GM23338 (cell line): ENCODE results near the gene TENM3.

Experiments used
- EZH2 ChIP-seq: fragments of 200-600 bp; sonication (generic); IDR thresholded peaks from one replicate; pipeline ENCODE4 v1.8.0; 2017; ENCODE audit warnings: antibody characterized with exemption, mild to moderate bottlenecking, low read depth; ENCODE audit not compliant: unreplicated experiment
- EZH2phosphoT487 ChIP-seq: fragments of 200-600 bp; sonication (generic); IDR thresholded peaks from one replicate; pipeline ENCODE4 v1.8.1; 2018; ENCODE audit warnings: antibody characterized with exemption; ENCODE audit not compliant: unreplicated experiment
- POLR2AphosphoS5 ChIP-seq: IDR thresholded peaks from 2 replicates; pipeline ENCODE4 v1.6.1; 2016; ENCODE audit warnings: antibody characterized with exemption, low read depth
- TF ChIP-seq, protein P1 (sequence below), 2 experiments: fragments of 200-600 bp in 1 of 2; sonication (generic) in 1 of 2; conservative IDR thresholded peaks; 2 replicates each; pipeline versions ENCODE4 v1.5.1 to v1.6.1; 2016 to 2017; ENCODE audit warnings: antibody characterized with exemption in 2 of 2, low read depth in 2 of 2, mild to moderate bottlenecking in 2 of 2, moderate library complexity in 1 of 2
- TF ChIP-seq, protein P2 (sequence below): IDR thresholded peaks from one replicate; pipeline ENCODE4 v1.6.1; 2018; ENCODE audit warnings: antibody characterized with exemption; ENCODE audit not compliant: unreplicated experiment
- TF ChIP-seq, protein P3 (sequence below): fragments of 250-450 bp; sonication (Bioruptor Pico); IDR thresholded peaks from 2 replicates; pipeline ENCODE4 v1.5.0; 2020; ENCODE audit warnings: mild to moderate bottlenecking, moderate library complexity

DNA sequence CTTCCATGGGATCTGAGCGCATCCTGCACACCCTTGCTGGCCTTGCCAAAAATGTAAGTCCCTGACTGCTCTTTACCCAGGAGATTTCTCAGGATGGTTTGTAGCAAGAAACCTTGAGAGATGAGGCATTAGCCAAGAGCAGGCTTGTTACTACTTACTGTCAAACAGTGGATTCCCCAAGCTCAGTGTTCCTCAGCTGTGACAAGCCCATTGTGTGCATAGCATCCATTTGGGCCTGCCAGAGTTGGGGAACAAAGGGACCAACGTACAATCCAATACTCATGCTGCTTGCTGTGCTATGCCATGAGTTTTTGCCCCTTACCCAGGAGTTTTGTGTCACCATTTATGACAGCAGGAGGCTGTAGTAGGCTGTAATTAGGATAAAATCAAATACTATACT is 267.6 kb downstream of the TENM3 start:
- TF ChIP-seq, protein P1, sequence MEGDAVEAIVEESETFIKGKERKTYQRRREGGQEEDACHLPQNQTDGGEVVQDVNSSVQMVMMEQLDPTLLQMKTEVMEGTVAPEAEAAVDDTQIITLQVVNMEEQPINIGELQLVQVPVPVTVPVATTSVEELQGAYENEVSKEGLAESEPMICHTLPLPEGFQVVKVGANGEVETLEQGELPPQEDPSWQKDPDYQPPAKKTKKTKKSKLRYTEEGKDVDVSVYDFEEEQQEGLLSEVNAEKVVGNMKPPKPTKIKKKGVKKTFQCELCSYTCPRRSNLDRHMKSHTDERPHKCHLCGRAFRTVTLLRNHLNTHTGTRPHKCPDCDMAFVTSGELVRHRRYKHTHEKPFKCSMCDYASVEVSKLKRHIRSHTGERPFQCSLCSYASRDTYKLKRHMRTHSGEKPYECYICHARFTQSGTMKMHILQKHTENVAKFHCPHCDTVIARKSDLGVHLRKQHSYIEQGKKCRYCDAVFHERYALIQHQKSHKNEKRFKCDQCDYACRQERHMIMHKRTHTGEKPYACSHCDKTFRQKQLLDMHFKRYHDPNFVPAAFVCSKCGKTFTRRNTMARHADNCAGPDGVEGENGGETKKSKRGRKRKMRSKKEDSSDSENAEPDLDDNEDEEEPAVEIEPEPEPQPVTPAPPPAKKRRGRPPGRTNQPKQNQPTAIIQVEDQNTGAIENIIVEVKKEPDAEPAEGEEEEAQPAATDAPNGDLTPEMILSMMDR (conservative IDR thresholded peaks at IDR 0.05; ENCODE audit: low read depth in 2 of 2): no peak
- TF ChIP-seq, protein P2, sequence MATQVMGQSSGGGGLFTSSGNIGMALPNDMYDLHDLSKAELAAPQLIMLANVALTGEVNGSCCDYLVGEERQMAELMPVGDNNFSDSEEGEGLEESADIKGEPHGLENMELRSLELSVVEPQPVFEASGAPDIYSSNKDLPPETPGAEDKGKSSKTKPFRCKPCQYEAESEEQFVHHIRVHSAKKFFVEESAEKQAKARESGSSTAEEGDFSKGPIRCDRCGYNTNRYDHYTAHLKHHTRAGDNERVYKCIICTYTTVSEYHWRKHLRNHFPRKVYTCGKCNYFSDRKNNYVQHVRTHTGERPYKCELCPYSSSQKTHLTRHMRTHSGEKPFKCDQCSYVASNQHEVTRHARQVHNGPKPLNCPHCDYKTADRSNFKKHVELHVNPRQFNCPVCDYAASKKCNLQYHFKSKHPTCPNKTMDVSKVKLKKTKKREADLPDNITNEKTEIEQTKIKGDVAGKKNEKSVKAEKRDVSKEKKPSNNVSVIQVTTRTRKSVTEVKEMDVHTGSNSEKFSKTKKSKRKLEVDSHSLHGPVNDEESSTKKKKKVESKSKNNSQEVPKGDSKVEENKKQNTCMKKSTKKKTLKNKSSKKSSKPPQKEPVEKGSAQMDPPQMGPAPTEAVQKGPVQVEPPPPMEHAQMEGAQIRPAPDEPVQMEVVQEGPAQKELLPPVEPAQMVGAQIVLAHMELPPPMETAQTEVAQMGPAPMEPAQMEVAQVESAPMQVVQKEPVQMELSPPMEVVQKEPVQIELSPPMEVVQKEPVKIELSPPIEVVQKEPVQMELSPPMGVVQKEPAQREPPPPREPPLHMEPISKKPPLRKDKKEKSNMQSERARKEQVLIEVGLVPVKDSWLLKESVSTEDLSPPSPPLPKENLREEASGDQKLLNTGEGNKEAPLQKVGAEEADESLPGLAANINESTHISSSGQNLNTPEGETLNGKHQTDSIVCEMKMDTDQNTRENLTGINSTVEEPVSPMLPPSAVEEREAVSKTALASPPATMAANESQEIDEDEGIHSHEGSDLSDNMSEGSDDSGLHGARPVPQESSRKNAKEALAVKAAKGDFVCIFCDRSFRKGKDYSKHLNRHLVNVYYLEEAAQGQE: no peak
- no peak for TF ChIP-seq POLR2AphosphoS5
- no peak for TF ChIP-seq EZH2
- TF ChIP-seq, protein P3, sequence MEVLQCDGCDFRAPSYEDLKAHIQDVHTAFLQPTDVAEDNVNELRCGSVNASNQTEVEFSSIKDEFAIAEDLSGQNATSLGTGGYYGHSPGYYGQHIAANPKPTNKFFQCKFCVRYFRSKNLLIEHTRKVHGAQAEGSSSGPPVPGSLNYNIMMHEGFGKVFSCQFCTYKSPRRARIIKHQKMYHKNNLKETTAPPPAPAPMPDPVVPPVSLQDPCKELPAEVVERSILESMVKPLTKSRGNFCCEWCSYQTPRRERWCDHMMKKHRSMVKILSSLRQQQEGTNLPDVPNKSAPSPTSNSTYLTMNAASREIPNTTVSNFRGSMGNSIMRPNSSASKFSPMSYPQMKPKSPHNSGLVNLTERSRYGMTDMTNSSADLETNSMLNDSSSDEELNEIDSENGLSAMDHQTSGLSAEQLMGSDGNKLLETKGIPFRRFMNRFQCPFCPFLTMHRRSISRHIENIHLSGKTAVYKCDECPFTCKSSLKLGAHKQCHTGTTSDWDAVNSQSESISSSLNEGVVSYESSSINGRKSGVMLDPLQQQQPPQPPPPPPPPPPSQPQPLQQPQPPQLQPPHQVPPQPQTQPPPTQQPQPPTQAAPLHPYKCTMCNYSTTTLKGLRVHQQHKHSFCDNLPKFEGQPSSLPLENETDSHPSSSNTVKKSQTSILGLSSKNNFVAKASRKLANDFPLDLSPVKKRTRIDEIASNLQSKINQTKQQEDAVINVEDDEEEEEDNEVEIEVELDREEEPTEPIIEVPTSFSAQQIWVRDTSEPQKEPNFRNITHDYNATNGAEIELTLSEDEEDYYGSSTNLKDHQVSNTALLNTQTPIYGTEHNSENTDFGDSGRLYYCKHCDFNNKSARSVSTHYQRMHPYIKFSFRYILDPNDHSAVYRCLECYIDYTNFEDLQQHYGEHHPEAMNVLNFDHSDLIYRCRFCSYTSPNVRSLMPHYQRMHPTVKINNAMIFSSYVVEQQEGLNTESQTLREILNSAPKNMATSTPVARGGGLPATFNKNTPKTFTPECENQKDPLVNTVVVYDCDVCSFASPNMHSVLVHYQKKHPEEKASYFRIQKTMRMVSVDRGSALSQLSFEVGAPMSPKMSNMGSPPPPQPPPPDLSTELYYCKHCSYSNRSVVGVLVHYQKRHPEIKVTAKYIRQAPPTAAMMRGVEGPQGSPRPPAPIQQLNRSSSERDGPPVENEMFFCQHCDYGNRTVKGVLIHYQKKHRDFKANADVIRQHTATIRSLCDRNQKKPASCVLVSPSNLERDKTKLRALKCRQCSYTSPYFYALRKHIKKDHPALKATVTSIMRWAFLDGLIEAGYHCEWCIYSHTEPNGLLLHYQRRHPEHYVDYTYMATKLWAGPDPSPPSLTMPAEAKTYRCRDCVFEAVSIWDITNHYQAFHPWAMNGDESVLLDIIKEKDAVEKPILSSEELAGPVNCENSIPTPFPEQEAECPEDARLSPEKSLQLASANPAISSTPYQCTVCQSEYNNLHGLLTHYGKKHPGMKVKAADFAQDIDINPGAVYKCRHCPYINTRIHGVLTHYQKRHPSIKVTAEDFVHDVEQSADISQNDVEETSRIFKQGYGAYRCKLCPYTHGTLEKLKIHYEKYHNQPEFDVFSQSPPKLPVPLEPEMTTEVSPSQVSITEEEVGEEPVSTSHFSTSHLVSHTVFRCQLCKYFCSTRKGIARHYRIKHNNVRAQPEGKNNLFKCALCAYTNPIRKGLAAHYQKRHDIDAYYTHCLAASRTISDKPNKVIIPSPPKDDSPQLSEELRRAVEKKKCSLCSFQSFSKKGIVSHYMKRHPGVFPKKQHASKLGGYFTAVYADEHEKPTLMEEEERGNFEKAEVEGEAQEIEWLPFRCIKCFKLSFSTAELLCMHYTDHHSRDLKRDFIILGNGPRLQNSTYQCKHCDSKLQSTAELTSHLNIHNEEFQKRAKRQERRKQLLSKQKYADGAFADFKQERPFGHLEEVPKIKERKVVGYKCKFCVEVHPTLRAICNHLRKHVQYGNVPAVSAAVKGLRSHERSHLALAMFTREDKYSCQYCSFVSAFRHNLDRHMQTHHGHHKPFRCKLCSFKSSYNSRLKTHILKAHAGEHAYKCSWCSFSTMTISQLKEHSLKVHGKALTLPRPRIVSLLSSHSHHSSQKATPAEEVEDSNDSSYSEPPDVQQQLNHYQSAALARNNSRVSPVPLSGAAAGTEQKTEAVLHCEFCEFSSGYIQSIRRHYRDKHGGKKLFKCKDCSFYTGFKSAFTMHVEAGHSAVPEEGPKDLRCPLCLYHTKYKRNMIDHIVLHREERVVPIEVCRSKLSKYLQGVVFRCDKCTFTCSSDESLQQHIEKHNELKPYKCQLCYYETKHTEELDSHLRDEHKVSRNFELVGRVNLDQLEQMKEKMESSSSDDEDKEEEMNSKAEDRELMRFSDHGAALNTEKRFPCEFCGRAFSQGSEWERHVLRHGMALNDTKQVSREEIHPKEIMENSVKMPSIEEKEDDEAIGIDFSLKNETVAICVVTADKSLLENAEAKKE (CRISPR knock-in tag): no peak
- TF ChIP-seq EZH2phosphoT487: no peak
